Keratinocyte (primary cell): ENCODE measurements around the gene RAET1G. TPM values are rescaled to one million over a fixed set of nuclear protein-coding genes. Genes with fewer than 3 reads are reported as not detected.

Experiments used
- DNase-seq: peaks from one replicate; pipeline ENCODE4 v3.0.0-alpha.2; 2011; ENCODE audit warnings: low read depth, missing footprints, low spot score
- FAIRE-seq: peaks from 2 replicates; lab custom pipeline; 2011; peaks lifted over from hg19 to GRCh38; lab: Jason Lieb, UNC
- H2AFZ ChIP-seq: 2 replicates; pipeline ENCODE4 v1.6.0; 2012; ENCODE audit warnings: low read length, control low read depth, inconsistent platforms; ENCODE audit not compliant: control insufficient read depth
- H3K27ac ChIP-seq: 2 replicates; pipeline ENCODE4 v1.5.1; 2011; ENCODE audit warnings: low read length; ENCODE audit not compliant: control insufficient read depth, insufficient read depth
- H3K27me3 ChIP-seq: 3 replicates; pipeline ENCODE4 v1.6.0; 2011; ENCODE audit warnings: low read length; ENCODE audit not compliant: control insufficient read depth, insufficient read depth; ENCODE audit errors: extremely low read depth
- H3K36me3 ChIP-seq, 2 experiments: 2 replicates in 1 of 2; 3 replicates in 1 of 2; pipeline ENCODE4 v1.5.1; 2011; ENCODE audit warnings: low read length in 2 of 2, mild to moderate bottlenecking in 1 of 2; ENCODE audit not compliant: control insufficient read depth in 2 of 2, insufficient read depth in 2 of 2; ENCODE audit errors: extremely low read depth in 1 of 2
- H3K4me1 ChIP-seq: 3 replicates; pipeline ENCODE4 v1.5.1; 2011; ENCODE audit warnings: low read length; ENCODE audit not compliant: control insufficient read depth, insufficient read depth; ENCODE audit errors: extremely low read depth
- H3K4me2 ChIP-seq: 3 replicates; pipeline ENCODE4 v1.6.0; 2011; ENCODE audit warnings: low read depth, low read length; ENCODE audit not compliant: control insufficient read depth, insufficient read depth; ENCODE audit errors: extremely low read depth
- H3K4me3 ChIP-seq, 3 experiments: fragments of 200-600 bp in 1 of 3; sonication (generic) in 1 of 3; 2 replicates in 2 of 3; 3 replicates in 1 of 3; pipeline ENCODE4 v1.5.1; 2011 to 2016; ENCODE audit warnings: low read length in 3 of 3, mild to moderate bottlenecking in 3 of 3, control low read depth in 2 of 3, inconsistent platforms in 1 of 3, low read depth in 1 of 3, mixed read lengths in 1 of 3, mixed run types in 1 of 3, moderate library complexity in 1 of 3; ENCODE audit not compliant: control insufficient read depth in 2 of 3, insufficient read depth in 2 of 3; ENCODE audit errors: extremely low read depth in 1 of 3
- H3K79me2 ChIP-seq: 2 replicates; pipeline ENCODE4 v1.6.0; 2012; ENCODE audit warnings: low read length; ENCODE audit not compliant: control insufficient read depth, insufficient read depth
- H3K9ac ChIP-seq: 3 replicates; pipeline ENCODE4 v1.6.0; 2011; ENCODE audit warnings: low read length; ENCODE audit not compliant: control insufficient read depth, insufficient read depth; ENCODE audit errors: extremely low read depth
- H3K9me1 ChIP-seq: 3 replicates; pipeline ENCODE4 v1.6.0; 2011; ENCODE audit warnings: low read length; ENCODE audit not compliant: control insufficient read depth, insufficient read depth; ENCODE audit errors: extremely low read depth
- H3K9me3 ChIP-seq: 2 replicates; pipeline ENCODE4 v1.5.1; 2012; ENCODE audit warnings: low read depth, low read length; ENCODE audit not compliant: control insufficient read depth
- H4K20me1 ChIP-seq: 3 replicates; pipeline ENCODE4 v1.6.0; 2011; ENCODE audit warnings: low read length; ENCODE audit not compliant: control insufficient read depth, insufficient read depth; ENCODE audit errors: extremely low read depth
- EZH2 ChIP-seq: IDR thresholded peaks from one replicate; pipeline ENCODE4 v1.6.1; 2012; ENCODE audit warnings: inconsistent platforms, mild to moderate bottlenecking, low read length, moderate library complexity
- dilution Hi-C: fragments of 300-500 bp; cut with MboI; formaldehyde crosslinking; loops from one replicate; pipeline ENCODE4 v1.7.0; 2020; ENCODE audit warnings: low sequenced_read_pairs; ENCODE audit not compliant: extremely low pct_ligation_motif_present
- polyA plus RNA-seq, 5 experiments: library from polyadenylated mRNA; depleted of rRNA in 3 of 5; stranded (reverse) in 3 of 5; stranded (forward) in 1 of 5; unstranded in 1 of 5; fragments of >200 nt; gene quantifications; 1 replicate in 1 of 5; 2 replicates in 3 of 5; 3 replicates in 1 of 5; pipeline versions ENCODE4 v1.2.1 to v1.2.3, GENCODE V29; 2011 to 2012; ENCODE audit warnings: missing spikeins in 2 of 5, low read depth in 1 of 5, low replicate concordance in 1 of 5
- TF ChIP-seq, protein P1 (sequence below), 3 experiments: IDR thresholded peaks in 1 of 3; conservative IDR thresholded peaks in 1 of 3; optimal IDR thresholded peaks in 1 of 3; 2 replicates in 2 of 3; 3 replicates in 1 of 3; pipeline versions ENCODE3 to v1.5.1; 2011; ENCODE audit warnings: low read length in 3 of 3, mild to moderate bottlenecking in 3 of 3, moderate library complexity in 2 of 3, control low read depth in 1 of 3, inconsistent platforms in 1 of 3; ENCODE audit not compliant: insufficient read depth in 2 of 3; ENCODE audit errors: extremely low read depth in 1 of 3

RAET1G gene
- polyA plus RNA-seq, 1 donor (not counting 4 experiments of a cell fraction or from before 2014, with no cell fraction given) = 16.4 TPM

DNA sequence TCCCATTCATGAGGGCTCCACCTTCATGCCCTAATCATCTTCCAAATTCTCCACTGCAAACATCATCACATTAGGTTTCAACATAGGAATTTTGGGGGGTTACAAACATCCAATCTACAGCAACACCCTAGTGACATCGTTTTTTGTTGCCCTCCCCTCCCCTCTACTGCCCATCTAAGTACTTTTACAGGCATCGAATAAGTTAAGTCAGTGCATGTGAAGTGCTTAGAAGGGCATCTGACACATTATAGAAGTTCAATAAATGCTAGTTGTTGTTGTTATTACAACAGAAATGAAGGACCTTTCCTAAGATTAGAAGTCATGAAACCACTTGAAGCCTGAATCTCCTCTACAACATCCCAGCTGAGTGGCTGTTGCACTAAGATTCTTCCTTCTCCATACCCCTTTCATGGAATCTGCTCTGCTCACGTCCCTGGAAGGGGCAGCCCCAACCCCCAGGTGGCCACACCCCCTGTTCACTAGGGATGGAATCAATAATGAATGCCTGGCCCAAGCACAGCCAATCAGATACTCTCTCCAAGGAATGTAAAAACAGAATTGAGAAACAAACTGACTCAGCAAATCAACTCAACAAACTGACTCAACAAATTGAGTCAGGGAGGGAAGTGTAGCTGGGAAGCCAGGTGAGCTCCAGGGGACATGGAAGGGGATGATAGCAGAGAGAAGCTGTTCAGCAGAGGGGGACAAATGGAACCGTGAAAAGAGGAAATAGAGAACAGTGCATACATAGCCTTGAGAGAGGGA lies 54.9 kb downstream of the RAET1G start:
- Histone ChIP-seq H3K9me1 (no peaks in the 10 kb centered on the region), H3K4me3 (no peak overlapping the region), H3K9ac (no peak overlapping the region), H3K27ac (no peak overlapping the region), H3K36me3 (no peaks in the 10 kb centered on the region), H3K4me2 (no peak overlapping the region), H3K27me3 (no peaks in the 10 kb centered on the region), H3K9me3 (no peaks in the 10 kb centered on the region), H4K20me1 (no peaks in the 10 kb centered on the region), H2AFZ (no peak overlapping the region), H3K79me2 (no peaks in the 10 kb centered on the region), H3K4me1 (peaks cover 10% of the 10 kb centered on the region)
- no peak for TF ChIP-seq EZH2
- TF ChIP-seq, protein P1, sequence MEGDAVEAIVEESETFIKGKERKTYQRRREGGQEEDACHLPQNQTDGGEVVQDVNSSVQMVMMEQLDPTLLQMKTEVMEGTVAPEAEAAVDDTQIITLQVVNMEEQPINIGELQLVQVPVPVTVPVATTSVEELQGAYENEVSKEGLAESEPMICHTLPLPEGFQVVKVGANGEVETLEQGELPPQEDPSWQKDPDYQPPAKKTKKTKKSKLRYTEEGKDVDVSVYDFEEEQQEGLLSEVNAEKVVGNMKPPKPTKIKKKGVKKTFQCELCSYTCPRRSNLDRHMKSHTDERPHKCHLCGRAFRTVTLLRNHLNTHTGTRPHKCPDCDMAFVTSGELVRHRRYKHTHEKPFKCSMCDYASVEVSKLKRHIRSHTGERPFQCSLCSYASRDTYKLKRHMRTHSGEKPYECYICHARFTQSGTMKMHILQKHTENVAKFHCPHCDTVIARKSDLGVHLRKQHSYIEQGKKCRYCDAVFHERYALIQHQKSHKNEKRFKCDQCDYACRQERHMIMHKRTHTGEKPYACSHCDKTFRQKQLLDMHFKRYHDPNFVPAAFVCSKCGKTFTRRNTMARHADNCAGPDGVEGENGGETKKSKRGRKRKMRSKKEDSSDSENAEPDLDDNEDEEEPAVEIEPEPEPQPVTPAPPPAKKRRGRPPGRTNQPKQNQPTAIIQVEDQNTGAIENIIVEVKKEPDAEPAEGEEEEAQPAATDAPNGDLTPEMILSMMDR (optimal IDR thresholded peaks at IDR 0.05 in 1 of 3, IDR thresholded peaks at IDR 0.05 in 1 of 3, conservative IDR thresholded peaks at IDR 0.05 in 1 of 3; ENCODE audit: extremely low read depth in 1 of 3, insufficient read depth in 2 of 3, low read length in 3 of 3) = no peak
- no peak for DNase-seq
- no peak for FAIRE-seq
- dilution Hi-C loops = no loop called here

Other genes starting within 250 kb of the RAET1G start
- gene LATS1, start 205.0 kb downstream of the RAET1G start, polyA plus RNA-seq = 6.5 to 16.2 TPM (median 11.3 TPM) in 3 replicates
- 24.0 to 33.8 TPM (median 30.2 TPM) in 3 replicates for gene NUP43, start 176.6 kb downstream of the RAET1G start, polyA plus RNA-seq
- gene PCMT1, start 173.4 kb downstream of the RAET1G start, polyA plus RNA-seq = 126 to 178 TPM (median 167 TPM) in 3 replicates
- 26.4 to 49.2 TPM (median 31.1 TPM) in 3 replicates for gene LRP11, start 58.8 kb downstream of the RAET1G start, polyA plus RNA-seq
- 8.4 to 24.9 TPM (median 14.0 TPM) in 3 replicates for gene RAET1E, start 25.0 kb downstream of the RAET1G start, polyA plus RNA-seq
- gene ULBP2, start 18.9 kb upstream of the RAET1G start, polyA plus RNA-seq = 11.8 to 15.7 TPM (median 14.0 TPM) in 3 replicates
- gene ULBP1, start 40.8 kb upstream of the RAET1G start, polyA plus RNA-seq = 1.7 to 2.4 TPM (median 2.2 TPM) in 3 replicates
- gene RAET1L, start 102.4 kb upstream of the RAET1G start, polyA plus RNA-seq = 6.9 to 12.2 TPM (median 8.5 TPM) in 3 replicates
- 7.4 to 16.6 TPM (median 9.8 TPM) in 3 replicates for gene ULBP3, start 146.0 kb upstream of the RAET1G start, polyA plus RNA-seq
- 35.4 to 50.6 TPM (median 43.7 TPM) in 3 replicates for gene PPP1R14C, start 219.9 kb upstream of the RAET1G start, polyA plus RNA-seq